Glutamatergic neuron (in vitro differentiated cells): ENCODE data around the gene PPFIA1. TPM values are rescaled to one million over a fixed set of nuclear protein-coding genes. Genes with fewer than 3 reads are reported as not detected.

Experiments
- DNase-seq: peaks from one replicate; pipeline ENCODE4 v3.0.0; 2022
- H3K27ac Mint-ChIP-seq: one replicate; pipeline ENCODE4 v1.8.0; 2020; ENCODE audit warnings: mild to moderate bottlenecking, mixed read lengths, inconsistent platforms; ENCODE audit not compliant: unreplicated experiment
- H3K27me3 Mint-ChIP-seq: one replicate; pipeline ENCODE4 v1.8.0; 2020; ENCODE audit warnings: mild to moderate bottlenecking, moderate library complexity, mixed read lengths, inconsistent platforms; ENCODE audit not compliant: unreplicated experiment
- H3K36me3 Mint-ChIP-seq: one replicate; pipeline ENCODE4 v1.8.0; 2020; ENCODE audit warnings: mild to moderate bottlenecking, mixed read lengths, inconsistent platforms; ENCODE audit not compliant: unreplicated experiment
- H3K4me1 Mint-ChIP-seq: one replicate; pipeline ENCODE4 v1.8.0; 2020; ENCODE audit warnings: mild to moderate bottlenecking, low read depth, mixed read lengths, inconsistent platforms; ENCODE audit not compliant: unreplicated experiment
- H3K4me3 Mint-ChIP-seq: one replicate; pipeline ENCODE4 v1.8.0; 2020; ENCODE audit warnings: mild to moderate bottlenecking, mixed read lengths, inconsistent platforms; ENCODE audit not compliant: unreplicated experiment
- H3K9me3 Mint-ChIP-seq: one replicate; pipeline ENCODE4 v1.8.0; 2020; ENCODE audit warnings: mild to moderate bottlenecking, moderate library complexity, mixed read lengths, inconsistent platforms; ENCODE audit not compliant: unreplicated experiment
- CTCF ChIP-seq: fragments of 200-600 bp; sonication (generic); IDR thresholded peaks from one replicate; pipeline ENCODE4 v1.5.0; 2021; ENCODE audit not compliant: partially characterized antibody, unreplicated experiment
- total RNA-seq: library from RNA; stranded (reverse); fragmentation: NEBNext Ultra II Directional; extraction: Animal tissue kit (Norgen Biotek cat#: 25700); gene quantifications from one replicate; pipeline ENCODE4 v1.2.1, GENCODE V29; 2021; ENCODE audit not compliant: unreplicated experiment

The PPFIA1 gene
- total RNA-seq, 1 donor from 2014 or later: 98.6 TPM

GRCh38 chr11:70364745-70365543 lies 94.5 kb downstream of the PPFIA1 start:
- no peaks in the 10 kb centered on the region for H3K36me3 Mint-ChIP-seq
- DNase-seq: no peak

GRCh38 chr11:70365544-70365927 lies 95.0 kb downstream of the PPFIA1 start:
- no peak overlapping the region for H3K27ac Mint-ChIP-seq
- no peaks in the 10 kb centered on the region for H3K4me1 Mint-ChIP-seq
- H3K36me3 Mint-ChIP-seq: no peaks in the 10 kb centered on the region
- H3K4me3 Mint-ChIP-seq: no peak overlapping the region
- no peaks in the 10 kb centered on the region for H3K9me3 Mint-ChIP-seq
- H3K27me3 Mint-ChIP-seq: no peaks in the 10 kb centered on the region
- DNase-seq: no peak
- no peak for TF ChIP-seq CTCF

More at GRCh38 chr11:70364745-70365543, 94.5 kb downstream of the PPFIA1 start:
- H3K27me3 Mint-ChIP-seq: no peaks in the 10 kb centered on the region
- H3K27ac Mint-ChIP-seq: no peak overlapping the region
- no peak overlapping the region for H3K4me3 Mint-ChIP-seq
- no peaks in the 10 kb centered on the region for H3K4me1 Mint-ChIP-seq
- H3K9me3 Mint-ChIP-seq: no peaks in the 10 kb centered on the region
- no peak for TF ChIP-seq CTCF

- TF ChIP-seq CTCF: no peak
- H3K4me3 Mint-ChIP-seq: no peak overlapping the region
- no peaks in the 10 kb centered on the region for H3K36me3 Mint-ChIP-seq
- no peaks in the 10 kb centered on the region for H3K4me1 Mint-ChIP-seq
- H3K27me3 Mint-ChIP-seq: no peaks in the 10 kb centered on the region
- peaks cover 2% of the 10 kb centered on the region for H3K9me3 Mint-ChIP-seq
- no peak overlapping the region for H3K27ac Mint-ChIP-seq
- DNase-seq: no peak
These were observed 96.6 kb downstream of the PPFIA1 start for GRCh38 chr11:70367071-70367470.

- TF ChIP-seq CTCF: no peak
- Mint-ChIP-seq H3K27ac (no peak overlapping the region), H3K4me1 (no peaks in the 10 kb centered on the region), H3K27me3 (no peaks in the 10 kb centered on the region), H3K9me3 (peaks cover 2% of the 10 kb centered on the region), H3K4me3 (no peak overlapping the region), H3K36me3 (peaks cover 7% of the 10 kb centered on the region)
- no peak for DNase-seq
These were observed 98.5 kb downstream of the PPFIA1 start for GRCh38 chr11:70368961-70369360.

GRCh38 chr11:70371241-70371640 lies 100.8 kb downstream of the PPFIA1 start:
- H3K9me3 Mint-ChIP-seq: peaks cover 3% of the 10 kb centered on the region
- no peaks in the 10 kb centered on the region for H3K4me1 Mint-ChIP-seq
- H3K27me3 Mint-ChIP-seq: no peaks in the 10 kb centered on the region
- no peak overlapping the region for H3K4me3 Mint-ChIP-seq
- DNase-seq: no peak
- no peak overlapping the region for H3K27ac Mint-ChIP-seq
- peaks cover 7% of the 10 kb centered on the region for H3K36me3 Mint-ChIP-seq
- no peak for TF ChIP-seq CTCF
